WTC11 (cell line): ENCODE data around the gene R3HDM4. TPM values are rescaled to one million over a fixed set of nuclear protein-coding genes. Genes with fewer than 3 reads are reported as not detected.

Experiments
- ATAC-seq: fragments of 200-7000 bp; cut with Tn5 transposase; 2 replicates; pipeline ENCODE4 v1.10.0; 2021; ENCODE audit warnings: mild to moderate bottlenecking, moderate library complexity
- CTCF ChIA-PET: fragments of 300-600 bp; sonication (Branson Sonifier 250); formaldehyde crosslinking; loops from one replicate; lab custom pipeline; 2021; ENCODE audit warnings: antibody characterized with exemption; lab: Charles Lee
- POLR2A ChIA-PET: fragments of 350-600 bp; sonication (Branson Sonifier 250); formaldehyde crosslinking; loops from one replicate; lab custom pipeline; 2021; ENCODE audit warnings: antibody characterized with exemption; lab: Charles Lee
- DNase-seq: peaks from one replicate; pipeline ENCODE4 v3.0.0; 2021; ENCODE audit warnings: low spot score
- H3K27ac Mint-ChIP-seq: 2 replicates; pipeline ENCODE4 v1.8.0; 2021; ENCODE audit warnings: mixed read lengths
- H3K27me3 Mint-ChIP-seq: 2 replicates; pipeline ENCODE4 v1.8.0; 2021; ENCODE audit warnings: low read depth, mild to moderate bottlenecking, moderate library complexity, mixed read lengths
- H3K36me3 Mint-ChIP-seq: 2 replicates; pipeline ENCODE4 v1.8.0; 2021; ENCODE audit warnings: mixed read lengths
- H3K4me1 Mint-ChIP-seq: 2 replicates; pipeline ENCODE4 v1.8.0; 2022; ENCODE audit warnings: mixed read lengths
- H3K4me3 Mint-ChIP-seq: 2 replicates; pipeline ENCODE4 v1.8.0; 2021; ENCODE audit warnings: mild to moderate bottlenecking, moderate library complexity, mixed read lengths
- H3K9me3 Mint-ChIP-seq: 2 replicates; pipeline ENCODE4 v1.8.0; 2021; ENCODE audit warnings: mixed read lengths
- E2F1 ChIP-seq: sonication (generic); formaldehyde crosslinking; IDR thresholded peaks from 2 replicates; pipeline ENCODE4 v1.8.0; 2022; ENCODE audit warnings: mild to moderate bottlenecking, missing genetic modification reagents
- ESRRA ChIP-seq: sonication (generic); formaldehyde crosslinking; IDR thresholded peaks from 2 replicates; pipeline ENCODE4 v1.8.1; 2022; ENCODE audit warnings: mild to moderate bottlenecking, missing genetic modification reagents, borderline replicate concordance
- FOXP1 ChIP-seq: sonication (generic); formaldehyde crosslinking; IDR thresholded peaks from 2 replicates; pipeline ENCODE4 v1.8.0; 2022; ENCODE audit warnings: missing genetic modification reagents, mild to moderate bottlenecking, moderate library complexity, borderline replicate concordance
- JUN ChIP-seq: sonication (generic); formaldehyde crosslinking; IDR thresholded peaks from 2 replicates; pipeline ENCODE4 v1.8.0; 2023; ENCODE audit warnings: mild to moderate bottlenecking, missing genetic modification reagents
- NR2C2 ChIP-seq: sonication (generic); formaldehyde crosslinking; IDR thresholded peaks from 2 replicates; pipeline ENCODE4 v1.8.0; 2022; ENCODE audit warnings: mild to moderate bottlenecking, missing genetic modification reagents
- OVOL2 ChIP-seq: fragments of 250-450 bp; sonication (Bioruptor Pico); IDR thresholded peaks from 2 replicates; pipeline ENCODE4 v1.9.0; 2021; ENCODE audit warnings: mild to moderate bottlenecking, borderline replicate concordance
- SP1 ChIP-seq: sonication (generic); formaldehyde crosslinking; conservative IDR thresholded peaks from 2 replicates; pipeline ENCODE4 v1.8.1; 2022; ENCODE audit warnings: missing genetic modification reagents
- TEAD1 ChIP-seq: sonication (generic); formaldehyde crosslinking; IDR thresholded peaks from 2 replicates; pipeline ENCODE4 v1.8.0; 2022; ENCODE audit warnings: mild to moderate bottlenecking, missing genetic modification reagents
- TEAD4 ChIP-seq: sonication (generic); formaldehyde crosslinking; IDR thresholded peaks from 2 replicates; pipeline ENCODE4 v1.8.0; 2022; ENCODE audit warnings: mild to moderate bottlenecking, missing genetic modification reagents
- ZBTB43 ChIP-seq: sonication (generic); formaldehyde crosslinking; IDR thresholded peaks from 2 replicates; pipeline ENCODE4 v1.8.1; 2023; ENCODE audit warnings: mild to moderate bottlenecking, missing genetic modification reagents
- ZNF232 ChIP-seq: sonication (generic); formaldehyde crosslinking; IDR thresholded peaks from 2 replicates; pipeline ENCODE4 v1.8.0; 2022; ENCODE audit warnings: mild to moderate bottlenecking, missing genetic modification reagents
- ZNF396 ChIP-seq: fragments of 250-450 bp; sonication (Bioruptor Pico); IDR thresholded peaks from 2 replicates; pipeline ENCODE4 v1.8.0; 2021; ENCODE audit warnings: mild to moderate bottlenecking, moderate library complexity, borderline replicate concordance
- total RNA-seq: library from RNA; stranded (reverse); gene quantifications from 3 replicates; pipeline ENCODE4 v1.2.3, GENCODE V29; 2021
- TF ChIP-seq, protein P1 (sequence below): fragments of 250-450 bp; sonication (Bioruptor Pico); IDR thresholded peaks from 2 replicates; pipeline ENCODE4 v1.8.0; 2021; ENCODE audit warnings: mild to moderate bottlenecking
- TF ChIP-seq, protein P2 (sequence below): sonication (generic); formaldehyde crosslinking; IDR thresholded peaks from 2 replicates; pipeline ENCODE4 v1.8.1; 2023; ENCODE audit warnings: mild to moderate bottlenecking, missing genetic modification reagents
- TF ChIP-seq, protein P3 (sequence below): sonication (generic); formaldehyde crosslinking; IDR thresholded peaks from 2 replicates; pipeline ENCODE4 v1.8.1; 2022; ENCODE audit warnings: mild to moderate bottlenecking, moderate library complexity, missing genetic modification reagents
- TF ChIP-seq, protein P4 (sequence below): sonication (generic); formaldehyde crosslinking; IDR thresholded peaks from 2 replicates; pipeline ENCODE4 v1.8.0; 2023; ENCODE audit warnings: mild to moderate bottlenecking, missing genetic modification reagents
- TF ChIP-seq, protein P5 (sequence below): sonication (generic); formaldehyde crosslinking; IDR thresholded peaks from 2 replicates; pipeline ENCODE4 v1.8.0; 2022; ENCODE audit warnings: missing genetic modification reagents
- TF ChIP-seq, protein P6 (sequence below): sonication (generic); formaldehyde crosslinking; IDR thresholded peaks from 2 replicates; pipeline ENCODE4 v1.8.1; 2023; ENCODE audit warnings: mild to moderate bottlenecking, missing genetic modification reagents, moderate library complexity

The R3HDM4 gene
- total RNA-seq, 1 experiment from 2014 or later = 99.5 TPM

DNA sequence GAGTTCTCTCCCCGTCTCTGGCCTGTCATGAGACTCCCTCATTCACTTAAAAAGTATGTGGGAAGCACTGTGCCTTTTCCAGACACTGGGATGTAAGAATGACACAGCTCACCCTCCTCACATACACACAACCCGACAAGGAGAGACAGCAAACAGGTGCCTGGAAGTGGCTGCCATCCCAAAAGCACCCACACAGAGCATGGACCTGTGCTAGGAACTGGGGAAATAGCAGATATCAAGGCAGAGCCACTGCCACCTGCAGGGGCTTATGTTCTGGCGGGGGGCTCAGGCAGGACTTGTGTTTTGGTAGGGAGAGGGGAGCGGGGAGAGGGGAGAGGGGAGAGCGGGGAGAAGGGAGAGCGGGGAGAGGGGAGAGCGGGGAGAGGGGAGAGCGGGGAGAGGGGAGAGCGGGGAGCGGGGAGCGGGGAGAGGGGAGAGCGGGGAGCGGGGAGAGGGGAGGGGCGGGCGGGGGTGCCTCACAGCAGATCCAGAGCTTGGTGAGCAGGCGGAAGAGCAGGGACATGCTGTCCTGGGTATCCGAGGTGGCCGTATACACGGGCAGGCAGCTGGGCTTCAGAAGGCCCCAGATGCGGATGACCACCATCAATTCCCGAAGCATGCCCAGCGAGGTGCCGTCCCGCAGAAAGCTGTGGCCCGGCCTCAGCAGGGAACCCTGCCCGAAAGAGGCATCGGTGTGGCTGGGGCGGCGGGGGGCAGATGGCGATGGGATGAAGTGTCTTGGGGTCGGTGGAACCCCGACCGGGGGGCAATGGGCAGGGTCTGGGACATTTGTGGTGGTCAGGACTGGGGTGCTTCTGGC lies 41.4 kb downstream of the R3HDM4 start:
- ChIA-PET POLR2A (interaction anchor here (0.6 to 0.8 kb wide), 2 partner anchors 27 to 62 kb away, joined by 3 to 4 read pairs; no protein-coding TSS in a partner anchor), CTCF (interaction anchor here (0.7 to 2.1 kb wide), 4 partner anchors 8 to 47 kb away, joined by 3 to 7 read pairs (median 3); no protein-coding TSS in a partner anchor)
- Mint-ChIP-seq H3K4me1 (peaks cover 5% of the 10 kb centered on the region), H3K27me3 (no peaks in the 10 kb centered on the region), H3K27ac (peak overlapping the region; percentile 95), H3K4me3 (peak overlapping the region; percentile 59), H3K36me3 (peaks cover 20% of the 10 kb centered on the region)
- peak; percentile 62 for DNase-seq
- peak; percentile 3; the same call in 1 of the 2 replicates for ATAC-seq
- TF ChIP-seq SP1 (0 out of 2 replicates have a peak, but pooled peaks have one; percentile 16), ZNF232 (CRISPR knock-in tag) (no peak), FOXP1 (CRISPR knock-in tag) (peak; percentile 36; the same call in 1 of the 2 replicates), OVOL2 (no peak)
- TF ChIP-seq, all 79 proteins: peak for 2
- no peaks in the 10 kb centered on the region for H3K9me3 Mint-ChIP-seq

DNA sequence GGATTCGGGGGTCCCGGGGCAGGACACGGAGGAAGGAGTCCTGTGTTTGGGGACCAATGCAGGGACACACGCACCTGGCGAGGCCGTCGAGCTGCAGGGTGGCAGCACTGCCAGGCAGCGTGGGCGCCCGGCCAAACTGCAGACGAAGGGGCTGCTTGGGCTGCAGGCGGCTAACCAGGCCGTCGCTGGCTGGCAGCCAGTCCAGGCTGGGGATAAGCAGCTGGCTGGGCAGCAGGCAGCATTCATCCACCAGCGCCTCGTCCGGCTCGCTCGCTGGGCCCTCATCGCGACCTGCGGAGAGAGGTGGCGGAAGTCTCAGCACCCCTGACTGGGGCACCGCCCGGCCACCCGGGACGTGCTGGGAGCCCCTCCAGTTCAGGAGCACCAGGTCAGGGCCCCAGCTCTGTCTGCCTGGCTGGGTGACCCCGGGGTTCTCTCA lies 42.0 kb downstream of the R3HDM4 start:
- POLR2A ChIA-PET = interaction anchor here (0.6 to 0.8 kb wide), 2 partner anchors 27 to 62 kb away, joined by 3 to 4 read pairs; no protein-coding TSS in a partner anchor
- ATAC-seq = no peak

More for the DNA sequence above, 42.0 kb downstream of the R3HDM4 start:
- Mint-ChIP-seq H3K4me1 (peaks cover 5% of the 10 kb centered on the region), H3K27ac (no peak overlapping the region), H3K9me3 (no peaks in the 10 kb centered on the region), H3K36me3 (peaks cover 16% of the 10 kb centered on the region), H3K4me3 (no peak overlapping the region), H3K27me3 (no peaks in the 10 kb centered on the region)
- CTCF ChIA-PET = interaction anchor here (2.1 kb wide), 1 partner anchor 48 kb away, joined by 7 read pairs; no protein-coding TSS in a partner anchor
- TF ChIP-seq, protein P1, sequence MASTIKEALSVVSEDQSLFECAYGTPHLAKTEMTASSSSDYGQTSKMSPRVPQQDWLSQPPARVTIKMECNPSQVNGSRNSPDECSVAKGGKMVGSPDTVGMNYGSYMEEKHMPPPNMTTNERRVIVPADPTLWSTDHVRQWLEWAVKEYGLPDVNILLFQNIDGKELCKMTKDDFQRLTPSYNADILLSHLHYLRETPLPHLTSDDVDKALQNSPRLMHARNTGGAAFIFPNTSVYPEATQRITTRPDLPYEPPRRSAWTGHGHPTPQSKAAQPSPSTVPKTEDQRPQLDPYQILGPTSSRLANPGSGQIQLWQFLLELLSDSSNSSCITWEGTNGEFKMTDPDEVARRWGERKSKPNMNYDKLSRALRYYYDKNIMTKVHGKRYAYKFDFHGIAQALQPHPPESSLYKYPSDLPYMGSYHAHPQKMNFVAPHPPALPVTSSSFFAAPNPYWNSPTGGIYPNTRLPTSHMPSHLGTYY (CRISPR knock-in tag) = no peak
- TF ChIP-seq, protein P2, sequence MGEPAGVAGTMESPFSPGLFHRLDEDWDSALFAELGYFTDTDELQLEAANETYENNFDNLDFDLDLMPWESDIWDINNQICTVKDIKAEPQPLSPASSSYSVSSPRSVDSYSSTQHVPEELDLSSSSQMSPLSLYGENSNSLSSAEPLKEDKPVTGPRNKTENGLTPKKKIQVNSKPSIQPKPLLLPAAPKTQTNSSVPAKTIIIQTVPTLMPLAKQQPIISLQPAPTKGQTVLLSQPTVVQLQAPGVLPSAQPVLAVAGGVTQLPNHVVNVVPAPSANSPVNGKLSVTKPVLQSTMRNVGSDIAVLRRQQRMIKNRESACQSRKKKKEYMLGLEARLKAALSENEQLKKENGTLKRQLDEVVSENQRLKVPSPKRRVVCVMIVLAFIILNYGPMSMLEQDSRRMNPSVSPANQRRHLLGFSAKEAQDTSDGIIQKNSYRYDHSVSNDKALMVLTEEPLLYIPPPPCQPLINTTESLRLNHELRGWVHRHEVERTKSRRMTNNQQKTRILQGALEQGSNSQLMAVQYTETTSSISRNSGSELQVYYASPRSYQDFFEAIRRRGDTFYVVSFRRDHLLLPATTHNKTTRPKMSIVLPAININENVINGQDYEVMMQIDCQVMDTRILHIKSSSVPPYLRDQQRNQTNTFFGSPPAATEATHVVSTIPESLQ (CRISPR knock-in tag) = no peak
- TF ChIP-seq TEAD1 (CRISPR knock-in tag) = no peak
- TF ChIP-seq ZBTB43 (CRISPR knock-in tag) = no peak
- TF ChIP-seq ESRRA (CRISPR knock-in tag) = no peak
- TF ChIP-seq, protein P3, sequence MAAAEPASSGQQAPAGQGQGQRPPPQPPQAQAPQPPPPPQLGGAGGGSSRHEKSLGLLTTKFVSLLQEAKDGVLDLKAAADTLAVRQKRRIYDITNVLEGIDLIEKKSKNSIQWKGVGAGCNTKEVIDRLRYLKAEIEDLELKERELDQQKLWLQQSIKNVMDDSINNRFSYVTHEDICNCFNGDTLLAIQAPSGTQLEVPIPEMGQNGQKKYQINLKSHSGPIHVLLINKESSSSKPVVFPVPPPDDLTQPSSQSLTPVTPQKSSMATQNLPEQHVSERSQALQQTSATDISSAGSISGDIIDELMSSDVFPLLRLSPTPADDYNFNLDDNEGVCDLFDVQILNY = no peak
- TF ChIP-seq ZNF396 (CRISPR knock-in tag) = no peak
- TF ChIP-seq NR2C2 (CRISPR knock-in tag) = no peak
- no peak for TF ChIP-seq E2F1 (CRISPR knock-in tag)
- TF ChIP-seq, protein P4, sequence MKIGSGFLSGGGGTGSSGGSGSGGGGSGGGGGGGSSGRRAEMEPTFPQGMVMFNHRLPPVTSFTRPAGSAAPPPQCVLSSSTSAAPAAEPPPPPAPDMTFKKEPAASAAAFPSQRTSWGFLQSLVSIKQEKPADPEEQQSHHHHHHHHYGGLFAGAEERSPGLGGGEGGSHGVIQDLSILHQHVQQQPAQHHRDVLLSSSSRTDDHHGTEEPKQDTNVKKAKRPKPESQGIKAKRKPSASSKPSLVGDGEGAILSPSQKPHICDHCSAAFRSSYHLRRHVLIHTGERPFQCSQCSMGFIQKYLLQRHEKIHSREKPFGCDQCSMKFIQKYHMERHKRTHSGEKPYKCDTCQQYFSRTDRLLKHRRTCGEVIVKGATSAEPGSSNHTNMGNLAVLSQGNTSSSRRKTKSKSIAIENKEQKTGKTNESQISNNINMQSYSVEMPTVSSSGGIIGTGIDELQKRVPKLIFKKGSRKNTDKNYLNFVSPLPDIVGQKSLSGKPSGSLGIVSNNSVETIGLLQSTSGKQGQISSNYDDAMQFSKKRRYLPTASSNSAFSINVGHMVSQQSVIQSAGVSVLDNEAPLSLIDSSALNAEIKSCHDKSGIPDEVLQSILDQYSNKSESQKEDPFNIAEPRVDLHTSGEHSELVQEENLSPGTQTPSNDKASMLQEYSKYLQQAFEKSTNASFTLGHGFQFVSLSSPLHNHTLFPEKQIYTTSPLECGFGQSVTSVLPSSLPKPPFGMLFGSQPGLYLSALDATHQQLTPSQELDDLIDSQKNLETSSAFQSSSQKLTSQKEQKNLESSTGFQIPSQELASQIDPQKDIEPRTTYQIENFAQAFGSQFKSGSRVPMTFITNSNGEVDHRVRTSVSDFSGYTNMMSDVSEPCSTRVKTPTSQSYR (CRISPR knock-in tag) = no peak
- TF ChIP-seq JUN (CRISPR knock-in tag) = no peak
- TF ChIP-seq, protein P5, sequence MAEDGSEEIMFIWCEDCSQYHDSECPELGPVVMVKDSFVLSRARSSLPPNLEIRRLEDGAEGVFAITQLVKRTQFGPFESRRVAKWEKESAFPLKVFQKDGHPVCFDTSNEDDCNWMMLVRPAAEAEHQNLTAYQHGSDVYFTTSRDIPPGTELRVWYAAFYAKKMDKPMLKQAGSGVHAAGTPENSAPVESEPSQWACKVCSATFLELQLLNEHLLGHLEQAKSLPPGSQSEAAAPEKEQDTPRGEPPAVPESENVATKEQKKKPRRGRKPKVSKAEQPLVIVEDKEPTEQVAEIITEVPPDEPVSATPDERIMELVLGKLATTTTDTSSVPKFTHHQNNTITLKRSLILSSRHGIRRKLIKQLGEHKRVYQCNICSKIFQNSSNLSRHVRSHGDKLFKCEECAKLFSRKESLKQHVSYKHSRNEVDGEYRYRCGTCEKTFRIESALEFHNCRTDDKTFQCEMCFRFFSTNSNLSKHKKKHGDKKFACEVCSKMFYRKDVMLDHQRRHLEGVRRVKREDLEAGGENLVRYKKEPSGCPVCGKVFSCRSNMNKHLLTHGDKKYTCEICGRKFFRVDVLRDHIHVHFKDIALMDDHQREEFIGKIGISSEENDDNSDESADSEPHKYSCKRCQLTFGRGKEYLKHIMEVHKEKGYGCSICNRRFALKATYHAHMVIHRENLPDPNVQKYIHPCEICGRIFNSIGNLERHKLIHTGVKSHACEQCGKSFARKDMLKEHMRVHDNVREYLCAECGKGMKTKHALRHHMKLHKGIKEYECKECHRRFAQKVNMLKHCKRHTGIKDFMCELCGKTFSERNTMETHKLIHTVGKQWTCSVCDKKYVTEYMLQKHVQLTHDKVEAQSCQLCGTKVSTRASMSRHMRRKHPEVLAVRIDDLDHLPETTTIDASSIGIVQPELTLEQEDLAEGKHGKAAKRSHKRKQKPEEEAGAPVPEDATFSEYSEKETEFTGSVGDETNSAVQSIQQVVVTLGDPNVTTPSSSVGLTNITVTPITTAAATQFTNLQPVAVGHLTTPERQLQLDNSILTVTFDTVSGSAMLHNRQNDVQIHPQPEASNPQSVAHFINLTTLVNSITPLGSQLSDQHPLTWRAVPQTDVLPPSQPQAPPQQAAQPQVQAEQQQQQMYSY = no peak
- no peak for TF ChIP-seq TEAD4 (CRISPR knock-in tag)
- TF ChIP-seq, protein P6, sequence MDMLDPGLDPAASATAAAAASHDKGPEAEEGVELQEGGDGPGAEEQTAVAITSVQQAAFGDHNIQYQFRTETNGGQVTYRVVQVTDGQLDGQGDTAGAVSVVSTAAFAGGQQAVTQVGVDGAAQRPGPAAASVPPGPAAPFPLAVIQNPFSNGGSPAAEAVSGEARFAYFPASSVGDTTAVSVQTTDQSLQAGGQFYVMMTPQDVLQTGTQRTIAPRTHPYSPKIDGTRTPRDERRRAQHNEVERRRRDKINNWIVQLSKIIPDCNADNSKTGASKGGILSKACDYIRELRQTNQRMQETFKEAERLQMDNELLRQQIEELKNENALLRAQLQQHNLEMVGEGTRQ = no peak
- DNase-seq = no peak
